Glomerular visceral epithelial cell (primary cell): Measurements from ENCODE around the gene HLA-DPB1.

Source experiments
- DNase-seq: peaks from one replicate; pipeline ENCODE4 v3.0.0-alpha.2; 2016; ENCODE audit errors: extremely low spot score

The HLA-DPB1 gene

DNA sequence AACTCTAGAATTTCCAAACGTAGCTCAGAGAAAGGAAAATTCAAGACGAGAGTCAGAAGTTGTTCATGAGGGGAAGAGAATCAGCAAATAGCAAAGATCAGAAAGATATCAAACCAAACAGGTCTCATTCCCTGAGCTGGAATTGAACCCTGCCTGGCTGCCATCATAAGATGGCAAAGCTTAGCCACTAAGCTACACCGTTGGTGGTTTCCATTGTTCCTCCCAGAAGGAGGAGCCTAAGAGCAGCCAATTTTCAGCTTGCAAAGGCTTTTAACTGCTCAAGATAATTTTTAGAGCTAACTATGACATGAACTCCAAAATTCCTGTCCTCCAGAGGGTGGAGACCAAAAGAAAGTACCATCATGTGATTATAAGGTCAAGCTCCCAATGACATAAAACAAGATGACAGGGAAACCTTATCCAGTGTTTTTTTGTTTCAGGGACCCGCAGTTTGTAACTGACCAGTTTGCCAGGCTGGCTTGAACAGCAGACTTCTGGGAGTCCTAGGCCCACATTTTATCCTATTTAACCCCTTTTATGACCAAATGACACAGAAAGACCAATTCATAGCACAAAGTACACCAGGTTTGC lies 60.6 kb downstream of the HLA-DPB1 start:
- no peak for DNase-seq
